ENCODE measurements around the gene CEP112. TPM values are rescaled to one million over a fixed set of nuclear protein-coding genes. Genes with fewer than 3 reads are reported as not detected.

The CEP112 gene
- total and polyA plus RNA-seq, 9 of the 15 experiments (the other 6 are each of a cell fraction or from before 2014, with no cell fraction given), result 0.84 TPM; not detected in 8

GRCh38 chr17:65704731-65705130 is 487.2 kb downstream of the CEP112 start:
- Histone ChIP-seq H3K9me3 (replicated peaks; ENCODE audit: control insufficient read depth, insufficient read depth, low read depth, low read length) (no peaks in the 10 kb centered on the region), H3K36me3 (ENCODE audit: control insufficient read depth, insufficient read depth, low read length) (no peaks in the 10 kb centered on the region), H3K27me3 (ENCODE audit: control insufficient read depth in 2 of 2, insufficient read depth in 2 of 2, low read length in 2 of 2) (peaks cover 0 to 3% of the 10 kb centered on the region in 2 experiments; a peak in 1 of 5 replicates), H3K4me2 (ENCODE audit: insufficient read depth, low read length) (no peak overlapping the region), H3K9me1 (ENCODE audit: control insufficient read depth, insufficient read depth, low read length) (no peaks in the 10 kb centered on the region), H3K4me1 (replicated peaks in 1 of 2; ENCODE audit: control insufficient read depth in 2 of 2, insufficient read depth in 2 of 2, low read length in 2 of 2) (no peaks in the 10 kb centered on the region), H3K9ac (ENCODE audit: insufficient read depth in 1 of 2, low read depth in 2 of 2, low read length in 2 of 2) (no peak overlapping the region), H3K79me2 (ENCODE audit: control insufficient read depth, insufficient read depth, low read length) (no peaks in the 10 kb centered on the region), H3K27ac (ENCODE audit: extremely low read depth, low read depth, low read length) (no peak overlapping the region), H2AFZ (ENCODE audit: low read depth, low read length) (no peak overlapping the region), H4K20me1 (replicated peaks; ENCODE audit: control insufficient read depth, insufficient read depth, low read length) (no peaks in the 10 kb centered on the region), H3K4me3 (no peak overlapping the region)
- ATAC-seq (no peak), FAIRE-seq (no peak), DNase-seq (ENCODE audit: extremely low read depth in 1 of 4, low spot score in 3 of 4) (no peak)
- WGBS (ENCODE audit: insufficient coverage, low coverage, missing lambda C conversion rate), result 1% methylated on average over 5 of the region's 5 CpGs
- CTCF ChIA-PET (ENCODE audit: low intra/inter-chr PET ratio), result no interaction called here
- in situ Hi-C loops (cut with MboI), result no loop called here
- POLR2A ChIA-PET, result no interaction called here
- TF ChIP-seq NCOA4 (IDR thresholded peaks at IDR 0.05; ENCODE audit: partially characterized antibody) (no peak), TCF7 (IDR thresholded peaks at IDR 0.05; ENCODE audit: borderline replicate concordance) (no peak), ZBTB9 (CRISPR knock-in tag; IDR thresholded peaks at IDR 0.05) (no peak), CUX1 (CRISPR knock-in tag; IDR thresholded peaks at IDR 0.05) (no peak), ZEB2 (IDR thresholded peaks at IDR 0.05) (no peak), TGIF2 (CRISPR knock-in tag; IDR thresholded peaks at IDR 0.05) (no peak), MEIS2 (IDR thresholded peaks at IDR 0.05; ENCODE audit: partially characterized antibody) (no peak), IRF9 (tag; IDR thresholded peaks at IDR 0.05) (no peak), ZBTB26 (CRISPR knock-in tag; IDR thresholded peaks at IDR 0.05) (no peak)
- BruUV-seq (replicated peaks), result no TSS peak
- intact Hi-C loops (cut with micrococcal nuclease), result no loop called here
